Fibroblast of the aortic adventitia (primary cell): ENCODE data around the gene PI4KA. TPM values are rescaled to one million over a fixed set of nuclear protein-coding genes. Genes with fewer than 3 reads are reported as not detected.
"Not testable (repeated sequence)": the region's sequence is repeated elsewhere in the genome, so short reads cannot be mapped to it uniquely, and the experiment has no call there.

Source experiments
- DNase-seq: peaks from one replicate; pipeline ENCODE4 v3.0.0-alpha.2; 2010; ENCODE audit warnings: low read depth
- H3K4me3 ChIP-seq: 2 replicates; pipeline ENCODE4 v1.5.1; 2011; ENCODE audit warnings: low read depth, mild to moderate bottlenecking, control low read depth, low read length, moderate library complexity
- CTCF ChIP-seq: IDR thresholded peaks from 2 replicates; pipeline ENCODE4 v1.5.1; 2011; ENCODE audit warnings: mild to moderate bottlenecking, low read length, control low read depth, inconsistent platforms; ENCODE audit not compliant: insufficient read depth
- total RNA-seq: library from RNA; depleted of rRNA; stranded (reverse); fragments of >200 nt; gene quantifications from 2 replicates; pipeline ENCODE4 v1.2.3, GENCODE V29; 2012; ENCODE audit warnings: low replicate concordance

The PI4KA gene
- total RNA-seq, 1 donor = 49.9 TPM

GRCh38 chr22:20699856-20700255 lies 158.8 kb downstream of the PI4KA start:
- not testable (repeated sequence) for DNase-seq, H3K4me3 ChIP-seq

GRCh38 chr22:20697481-20698113 lies 161.0 kb downstream of the PI4KA start:
- peak; percentile 68 for TF ChIP-seq CTCF
- DNase-seq = peak; percentile 71
- not testable (repeated sequence) for H3K4me3 ChIP-seq

- not testable (repeated sequence) for DNase-seq, H3K4me3 ChIP-seq
Measured at GRCh38 chr22:20696056-20696455, 162.6 kb downstream of the PI4KA start.

- not testable (repeated sequence) for DNase-seq, H3K4me3 ChIP-seq
Measured at GRCh38 chr22:20695205-20695604, 163.4 kb downstream of the PI4KA start.

GRCh38 chr22:20694256-20694655 lies 164.4 kb downstream of the PI4KA start:
- not testable (repeated sequence) for DNase-seq, H3K4me3 ChIP-seq

GRCh38 chr22:20692926-20693325 lies 165.7 kb downstream of the PI4KA start:
- DNase-seq, H3K4me3 ChIP-seq: not testable (repeated sequence)

- DNase-seq, H3K4me3 ChIP-seq: not testable (repeated sequence)
Measured at GRCh38 chr22:20690586-20691317, 167.9 kb downstream of the PI4KA start.

- not testable (repeated sequence) for DNase-seq, H3K4me3 ChIP-seq
Measured at GRCh38 chr22:20687356-20688172, 171.0 kb downstream of the PI4KA start.

GRCh38 chr22:20685764-20686163 lies 172.8 kb downstream of the PI4KA start:
- not testable (repeated sequence) for DNase-seq, H3K4me3 ChIP-seq

GRCh38 chr22:20678792-20679435 lies 179.7 kb downstream of the PI4KA start:
- not testable (repeated sequence) for H3K4me3 ChIP-seq, DNase-seq

- no peak overlapping the region for H3K4me3 ChIP-seq
- DNase-seq = no peak
- no peak for TF ChIP-seq CTCF
Measured at GRCh38 chr22:20677684-20678242, 180.8 kb downstream of the PI4KA start.

- DNase-seq, H3K4me3 ChIP-seq: not testable (repeated sequence)
Measured at GRCh38 chr22:20675613-20676012, 183.0 kb downstream of the PI4KA start.
